Measurements from ENCODE around the gene SLC51A. TPM values are rescaled to one million over a fixed set of nuclear protein-coding genes. Genes with fewer than 3 reads are reported as not detected.
"Not testable (repeated sequence)": the region's sequence is repeated elsewhere in the genome, so short reads cannot be mapped to it uniquely, and the experiment has no call there.

The SLC51A gene
- total RNA-seq, 4 donors from 2014 or later: not detected

DNA sequence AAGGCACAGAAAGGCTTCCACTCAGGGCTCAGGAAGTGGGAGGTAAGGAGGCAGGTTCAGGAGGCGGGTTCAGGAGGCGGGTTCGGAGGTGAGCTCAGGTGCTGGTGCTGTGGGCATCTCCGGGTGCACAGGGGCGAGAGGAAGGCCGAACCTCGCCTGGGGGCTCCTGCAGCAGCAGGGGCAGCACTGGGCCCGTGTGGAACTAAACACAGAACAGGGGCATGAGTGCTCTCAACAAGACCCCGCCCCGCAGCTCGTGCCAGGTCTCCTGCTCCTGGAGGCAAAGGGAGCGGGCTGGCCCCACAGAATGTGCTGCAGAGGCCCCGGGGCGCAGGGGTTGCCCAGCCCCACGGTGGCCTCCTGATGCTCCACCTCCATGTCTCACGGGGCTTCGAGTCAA lies 18.8 kb upstream of the SLC51A start:
- no peak for ATAC-seq
- WGBS, 2 donors (ENCODE audit: low coverage in 1 of 2): 92% methylated on average over 7 of the region's 17 CpGs; no CpG with 5 or more reads in 1 of the 2 donors
- TF ChIP-seq, protein P1, sequence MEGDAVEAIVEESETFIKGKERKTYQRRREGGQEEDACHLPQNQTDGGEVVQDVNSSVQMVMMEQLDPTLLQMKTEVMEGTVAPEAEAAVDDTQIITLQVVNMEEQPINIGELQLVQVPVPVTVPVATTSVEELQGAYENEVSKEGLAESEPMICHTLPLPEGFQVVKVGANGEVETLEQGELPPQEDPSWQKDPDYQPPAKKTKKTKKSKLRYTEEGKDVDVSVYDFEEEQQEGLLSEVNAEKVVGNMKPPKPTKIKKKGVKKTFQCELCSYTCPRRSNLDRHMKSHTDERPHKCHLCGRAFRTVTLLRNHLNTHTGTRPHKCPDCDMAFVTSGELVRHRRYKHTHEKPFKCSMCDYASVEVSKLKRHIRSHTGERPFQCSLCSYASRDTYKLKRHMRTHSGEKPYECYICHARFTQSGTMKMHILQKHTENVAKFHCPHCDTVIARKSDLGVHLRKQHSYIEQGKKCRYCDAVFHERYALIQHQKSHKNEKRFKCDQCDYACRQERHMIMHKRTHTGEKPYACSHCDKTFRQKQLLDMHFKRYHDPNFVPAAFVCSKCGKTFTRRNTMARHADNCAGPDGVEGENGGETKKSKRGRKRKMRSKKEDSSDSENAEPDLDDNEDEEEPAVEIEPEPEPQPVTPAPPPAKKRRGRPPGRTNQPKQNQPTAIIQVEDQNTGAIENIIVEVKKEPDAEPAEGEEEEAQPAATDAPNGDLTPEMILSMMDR (IDR thresholded peaks at IDR 0.05): no peak
- TF ChIP-seq POLR2A (IDR thresholded peaks at IDR 0.05) (no peak), POLR2AphosphoS5 (IDR thresholded peaks at IDR 0.05) (no peak), EP300 (IDR thresholded peaks at IDR 0.05) (no peak)

DNA sequence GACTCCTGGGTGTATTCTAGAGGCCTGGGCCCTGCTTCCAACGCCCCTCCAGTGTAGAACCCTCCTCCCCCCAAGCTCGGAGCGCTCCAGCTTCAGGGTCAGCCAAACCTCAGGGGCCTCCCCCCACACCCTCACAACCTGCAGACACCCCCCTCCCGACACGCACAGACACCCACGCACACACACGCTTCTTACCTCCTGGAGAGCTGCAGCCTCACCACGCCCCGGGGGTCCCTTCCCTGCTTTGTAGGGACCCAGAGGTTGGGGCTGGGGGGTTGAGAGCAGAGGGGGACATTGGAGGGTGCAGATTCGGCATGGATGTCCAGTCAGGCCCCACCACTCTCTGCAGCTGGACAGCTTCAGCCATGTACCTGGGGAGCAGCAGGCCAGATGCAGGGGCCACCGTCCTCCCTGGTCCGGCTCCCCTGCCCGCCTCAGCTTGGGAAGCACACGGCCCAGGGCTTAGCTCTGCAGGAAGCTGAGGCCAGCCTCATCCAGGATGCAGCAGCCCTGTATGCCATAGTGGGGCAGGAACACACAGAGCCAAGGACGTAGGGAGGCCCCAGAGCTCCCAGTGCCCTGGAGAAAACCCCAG lies 18.2 kb upstream of the SLC51A start:
- TF ChIP-seq POLR2AphosphoS5 (IDR thresholded peaks at IDR 0.05): no peak
- TF ChIP-seq EP300 (IDR thresholded peaks at IDR 0.05): no peak
- H3K9me3 ChIP-seq: no peaks in the 10 kb centered on the region
- peaks cover 0 to 7% (median 0%) of the 10 kb centered on the region in 3 donors for H3K4me1 ChIP-seq
- H3K4me3 ChIP-seq: no peak overlapping the region
- ATAC-seq: no peak
- H3K36me3 ChIP-seq: no peaks in the 10 kb centered on the region
- WGBS, 2 donors (ENCODE audit: low coverage in 1 of 2): no CpG with 5 or more reads among the region's 15 CpGs
- peaks cover 9% of the 10 kb centered on the region for H3K27me3 ChIP-seq
- H3K27ac ChIP-seq: no peak overlapping the region

More for the DNA sequence above, 18.8 kb upstream of the SLC51A start:
- H3K9me3 ChIP-seq: no peaks in the 10 kb centered on the region
- peaks cover 2% of the 10 kb centered on the region for H3K27me3 ChIP-seq
- H3K27ac ChIP-seq: no peak overlapping the region
- no peaks in the 10 kb centered on the region for H3K36me3 ChIP-seq
- no peak overlapping the region for H3K4me3 ChIP-seq
- peaks cover 0 to 7% (median 0%) of the 10 kb centered on the region in 3 donors for H3K4me1 ChIP-seq

DNA sequence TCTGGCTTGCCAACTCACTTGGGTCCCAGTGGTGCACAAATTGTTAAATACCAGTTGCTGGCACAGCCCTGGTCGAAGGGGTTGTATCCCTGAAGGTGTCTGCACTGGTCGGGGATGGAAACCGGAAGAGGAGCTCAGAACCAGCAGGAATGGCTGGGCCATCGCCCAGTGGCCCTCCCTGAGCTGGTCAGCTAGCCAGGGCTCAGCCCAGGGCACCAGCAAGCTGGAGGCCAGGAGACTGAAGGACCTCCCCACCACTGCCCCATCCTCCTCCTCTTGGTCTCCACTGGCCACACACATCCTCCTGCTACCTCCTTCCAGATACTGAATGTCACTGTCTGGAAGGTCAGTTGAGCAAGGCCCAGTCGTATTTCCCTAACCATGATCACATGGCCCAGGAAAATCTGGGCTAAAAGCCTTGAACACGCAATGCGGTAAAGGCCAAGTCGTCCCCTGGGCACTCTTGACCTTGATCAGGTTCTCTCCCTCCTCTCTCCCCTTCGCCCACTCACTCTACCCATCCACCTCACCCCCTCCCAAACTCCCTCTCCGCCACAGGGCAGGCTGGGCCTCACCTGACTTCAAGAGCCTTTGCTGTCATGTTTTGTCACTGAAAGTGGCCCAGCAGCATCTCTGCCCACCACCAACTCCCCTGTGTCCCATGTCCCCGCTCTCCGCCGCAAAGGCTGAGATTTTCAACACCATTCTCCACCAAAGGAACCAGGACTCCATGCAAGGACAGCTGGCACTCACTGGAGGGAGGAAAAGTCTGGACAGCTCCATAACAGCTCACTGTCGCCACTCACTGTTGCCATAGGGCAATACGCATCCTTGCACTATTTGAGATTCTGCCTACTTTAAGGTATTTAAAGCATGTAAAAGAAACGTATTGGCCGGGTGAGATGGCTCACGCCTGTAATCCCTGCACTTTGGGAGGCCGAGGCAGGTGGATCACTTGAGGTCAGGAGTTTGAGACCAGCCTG lies 17.3 kb upstream of the SLC51A start:
- WGBS, 2 donors (ENCODE audit: low coverage in 1 of 2): 69 to 88% methylated on average over 12 to 15 of the region's 19 CpGs
- no peaks in the 10 kb centered on the region for H3K36me3 ChIP-seq
- ATAC-seq: no peak
- no peaks in the 10 kb centered on the region for H3K9me3 ChIP-seq
- H3K27ac ChIP-seq: no peak overlapping the region
- TF ChIP-seq POLR2A (IDR thresholded peaks at IDR 0.05) (no peak), EP300 (IDR thresholded peaks at IDR 0.05) (no peak), POLR2AphosphoS5 (IDR thresholded peaks at IDR 0.05) (no peak)
- TF ChIP-seq, protein P1 (IDR thresholded peaks at IDR 0.05): no peak
- no peak overlapping the region for H3K4me3 ChIP-seq
- H3K27me3 ChIP-seq: peaks cover 15% of the 10 kb centered on the region
- peaks cover 0 to 7% (median 0%) of the 10 kb centered on the region in 3 donors for H3K4me1 ChIP-seq

DNA sequence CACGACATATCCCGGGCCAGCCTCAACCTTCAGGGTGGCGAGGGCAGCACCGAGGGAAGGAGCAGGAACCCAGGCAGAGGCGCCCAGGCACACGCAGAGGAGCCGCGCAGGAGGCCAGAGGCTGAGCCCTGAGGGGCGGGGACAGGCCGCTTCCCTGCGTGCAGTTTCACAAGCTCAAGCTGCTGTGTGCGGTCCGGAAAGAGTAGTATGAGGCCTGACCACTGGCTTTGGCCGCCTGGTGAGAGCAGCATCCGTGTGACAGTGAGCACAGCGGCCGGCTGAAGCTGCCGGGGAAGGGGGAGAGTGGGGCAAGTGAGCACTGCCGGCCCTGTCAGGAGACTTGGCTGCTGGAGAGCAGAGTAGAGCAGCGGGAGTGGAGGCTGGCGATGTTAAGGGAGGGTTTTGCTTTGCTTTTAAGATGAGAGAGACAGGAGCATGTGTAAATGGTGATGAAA lies 13.8 kb upstream of the SLC51A start:
- ATAC-seq: peak; percentile 69
- 44 to 80% methylated on average over 2 to 18 of the region's 21 CpGs for WGBS, 2 donors (ENCODE audit: low coverage in 1 of 2)
- no peak for TF ChIP-seq POLR2AphosphoS5 (IDR thresholded peaks at IDR 0.05)
- no peak for TF ChIP-seq EP300 (IDR thresholded peaks at IDR 0.05)
- TF ChIP-seq, protein P1 (IDR thresholded peaks at IDR 0.05): no peak
- TF ChIP-seq POLR2A (IDR thresholded peaks at IDR 0.05): no peak
- no peaks in the 10 kb centered on the region for H3K9me3 ChIP-seq
- peaks cover 38% of the 10 kb centered on the region for H3K27me3 ChIP-seq
- H3K4me1 ChIP-seq: peaks cover 0 to 6% (median 0%) of the 10 kb centered on the region in 3 donors
- H3K36me3 ChIP-seq: no peaks in the 10 kb centered on the region
- no peak overlapping the region for H3K27ac ChIP-seq
- H3K4me3 ChIP-seq: no peak overlapping the region

DNA sequence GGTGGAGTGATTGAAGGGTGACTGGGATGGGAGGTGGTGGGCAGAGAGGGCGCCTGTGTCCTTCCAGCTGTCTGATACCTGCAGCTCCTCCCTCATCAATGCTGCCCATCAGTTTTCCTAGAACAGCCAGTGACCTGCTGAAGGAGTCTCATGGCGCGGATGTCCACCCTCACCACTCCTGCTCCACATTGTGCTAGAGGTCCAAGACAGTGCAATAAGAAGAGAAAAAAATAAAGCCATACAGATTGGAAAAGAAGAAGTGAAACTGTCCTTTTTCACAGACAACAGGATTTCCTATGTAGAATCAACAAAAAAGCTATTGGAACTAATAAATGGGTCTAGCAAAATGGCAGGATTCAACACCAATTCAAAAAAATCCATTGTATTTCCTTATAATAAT lies 12.5 kb upstream of the SLC51A start:
- H3K4me3 ChIP-seq: no peak overlapping the region
- H3K4me1 ChIP-seq: peaks cover 0 to 11% (median 0%) of the 10 kb centered on the region in 3 donors
- ATAC-seq: no peak
- peaks cover 46% of the 10 kb centered on the region for H3K27me3 ChIP-seq
- H3K36me3 ChIP-seq: no peaks in the 10 kb centered on the region
- H3K27ac ChIP-seq: no peak overlapping the region
- no peaks in the 10 kb centered on the region for H3K9me3 ChIP-seq
- no peak for TF ChIP-seq POLR2A (IDR thresholded peaks at IDR 0.05)
- TF ChIP-seq, protein P1 (IDR thresholded peaks at IDR 0.05): no peak
- TF ChIP-seq EP300 (IDR thresholded peaks at IDR 0.05): no peak
- no peak for TF ChIP-seq POLR2AphosphoS5 (IDR thresholded peaks at IDR 0.05)
- WGBS, 2 donors (ENCODE audit: low coverage in 1 of 2): 89 to 93% methylated on average over 3 of the region's 3 CpGs

DNA sequence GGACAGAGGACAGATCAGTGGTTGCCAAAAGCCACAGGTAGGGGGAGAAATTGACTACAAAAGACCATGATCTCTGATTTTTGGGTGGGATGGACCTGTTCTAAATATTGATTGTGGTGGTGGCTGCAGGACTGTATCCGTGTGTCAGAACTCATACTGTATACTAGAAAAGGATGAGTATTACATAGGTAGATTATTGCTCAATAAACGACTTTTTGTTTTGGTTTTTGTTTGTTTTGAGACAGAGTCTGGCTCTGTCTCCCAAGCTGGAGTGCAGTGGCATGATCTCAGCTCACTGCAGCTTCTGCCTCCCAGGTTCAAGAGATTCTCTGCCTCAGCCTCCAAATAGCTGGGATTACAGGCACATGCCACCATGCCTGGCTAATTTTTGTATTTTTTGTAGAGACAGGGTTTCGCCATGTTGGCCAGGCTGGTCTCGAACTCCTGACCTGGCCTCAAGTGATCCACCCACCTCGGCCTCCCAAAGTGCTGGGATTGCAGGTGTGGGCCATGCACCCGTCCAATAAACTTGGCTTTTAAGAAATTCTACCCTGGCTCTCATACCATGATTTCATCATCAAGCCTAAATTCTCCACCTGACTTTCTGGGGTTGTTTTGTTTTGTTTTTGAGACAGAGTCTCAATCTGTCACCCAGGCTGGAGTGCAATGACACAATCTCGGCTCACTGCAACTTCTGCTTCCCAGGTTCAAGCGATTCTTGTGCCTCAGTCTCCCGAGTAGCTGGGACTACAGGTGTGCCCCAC lies 10.7 kb upstream of the SLC51A start:
- H3K4me1 ChIP-seq: peaks cover 0 to 11% (median 0%) of the 10 kb centered on the region in 3 donors
- H3K4me3 ChIP-seq, H3K36me3 ChIP-seq, H3K27ac ChIP-seq, ATAC-seq, H3K9me3 ChIP-seq: not testable (repeated sequence)
- WGBS, 2 donors (ENCODE audit: low coverage in 1 of 2): 71 to 81% methylated on average over 5 to 9 of the region's 9 CpGs
- H3K27me3 ChIP-seq: peaks cover 46% of the 10 kb centered on the region

Data from gastroesophageal sphincter (tissue), 4 donors.